ENCODE data around the gene GPR62. TPM values are rescaled to one million over a fixed set of nuclear protein-coding genes. Genes with fewer than 3 reads are reported as not detected.

GPR62 gene
- total and polyA plus RNA-seq, 2 donors (not counting 3 experiments of a cell fraction or from before 2014, with no cell fraction given), result 0.04 to 0.15 TPM

GRCh38 chr3:51940648-51941462 lies 14.3 kb upstream of the GPR62 start:
- peaks cover 0 to 20% of the 10 kb centered on the region in 2 experiments for H3K36me3 ChIP-seq (ENCODE audit: control insufficient read depth in 2 of 2, extremely low read depth in 1 of 2, insufficient read depth in 2 of 2, low read length in 2 of 2)
- DNase-seq (ENCODE audit: low read depth, low spot score), result peak; percentile 15
- ChIA-PET CTCF (interaction anchor here (0.6 to 2.8 kb wide), 12 partner anchors 8 to 551 kb away, joined by 3 to 46 read pairs (median 3); partner anchors contain the start of genes ABHD14A, ABHD14B, ACY1 and RPL29), POLR2A (interaction anchor here (1.3 to 2.1 kb wide), 2 partner anchors 13 to 33 kb away, joined by 4 read pairs; partner anchors contain the start of gene ABHD14B)
- H3K9me3 ChIP-seq (replicated peaks; ENCODE audit: control insufficient read depth, insufficient read depth, low read length), result no peaks in the 10 kb centered on the region
- no peak overlapping the region for H3K27ac ChIP-seq (ENCODE audit: insufficient read depth, low read depth, low read length)
- H3K27me3 ChIP-seq (ENCODE audit: control insufficient read depth in 2 of 2, insufficient read depth in 2 of 2, low read length in 2 of 2), result no peaks in the 10 kb centered on the region
- dilution Hi-C loops (cut with MboI; ENCODE audit: extremely low pct_ligation_motif_present, low sequenced_read_pairs), result no loop called here
- peak; percentile 77 for FAIRE-seq
- TF ChIP-seq JUN (IDR thresholded peaks at IDR 0.05; ENCODE audit: borderline replicate concordance, insufficient read depth, insufficient read length, low read depth) (no peak), GATA2 (IDR thresholded peaks at IDR 0.05; ENCODE audit: insufficient read depth, insufficient read length, low read depth, low read length) (no peak), POLR2A (IDR thresholded peaks at IDR 0.05; ENCODE audit: low read depth, low read length) (no peak), MYC (IDR thresholded peaks at IDR 0.05; ENCODE audit: low read depth, low read length) (no peak), FOS (IDR thresholded peaks at IDR 0.05; ENCODE audit: borderline replicate concordance, insufficient read depth, low read length) (no peak), POLR2AphosphoS5 (IDR thresholded peaks at IDR 0.05; ENCODE audit: insufficient read depth, low read depth, low read length) (no peak), EZH2 (IDR thresholded peaks at IDR 0.05; ENCODE audit: borderline replicate concordance, low read depth, low read length, severe bottlenecking) (no peak), MAX (IDR thresholded peaks at IDR 0.05; ENCODE audit: insufficient read depth, insufficient read length) (no peak)
- TF ChIP-seq, protein P1, sequence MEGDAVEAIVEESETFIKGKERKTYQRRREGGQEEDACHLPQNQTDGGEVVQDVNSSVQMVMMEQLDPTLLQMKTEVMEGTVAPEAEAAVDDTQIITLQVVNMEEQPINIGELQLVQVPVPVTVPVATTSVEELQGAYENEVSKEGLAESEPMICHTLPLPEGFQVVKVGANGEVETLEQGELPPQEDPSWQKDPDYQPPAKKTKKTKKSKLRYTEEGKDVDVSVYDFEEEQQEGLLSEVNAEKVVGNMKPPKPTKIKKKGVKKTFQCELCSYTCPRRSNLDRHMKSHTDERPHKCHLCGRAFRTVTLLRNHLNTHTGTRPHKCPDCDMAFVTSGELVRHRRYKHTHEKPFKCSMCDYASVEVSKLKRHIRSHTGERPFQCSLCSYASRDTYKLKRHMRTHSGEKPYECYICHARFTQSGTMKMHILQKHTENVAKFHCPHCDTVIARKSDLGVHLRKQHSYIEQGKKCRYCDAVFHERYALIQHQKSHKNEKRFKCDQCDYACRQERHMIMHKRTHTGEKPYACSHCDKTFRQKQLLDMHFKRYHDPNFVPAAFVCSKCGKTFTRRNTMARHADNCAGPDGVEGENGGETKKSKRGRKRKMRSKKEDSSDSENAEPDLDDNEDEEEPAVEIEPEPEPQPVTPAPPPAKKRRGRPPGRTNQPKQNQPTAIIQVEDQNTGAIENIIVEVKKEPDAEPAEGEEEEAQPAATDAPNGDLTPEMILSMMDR (IDR thresholded peaks at IDR 0.05; ENCODE audit: extremely low read depth in 1 of 2, insufficient read depth in 1 of 2, low read depth in 1 of 2, low read length in 2 of 2), result no peak
- peak overlapping the region; percentile 66 to 81 (median 79) for H3K4me3 ChIP-seq (replicated peaks in 1 of 3; ENCODE audit: insufficient read depth in 1 of 3, low read depth in 1 of 3, low read length in 3 of 3)
- intact Hi-C loops (cut with micrococcal nuclease), result loop anchor here (5.0 to 10.0 kb wide), 2 partner anchors 439 to 556 kb away; partner anchors contain the start of genes DCAF1 and MANF
- BruUV-seq (replicated peaks), result TSS peak; percentile 29
- no peaks in the 10 kb centered on the region for H3K9me1 ChIP-seq (replicated peaks; ENCODE audit: control insufficient read depth, extremely low read depth, insufficient read depth, low read length)
- H4K20me1 ChIP-seq (replicated peaks; ENCODE audit: control insufficient read depth, extremely low read depth, insufficient read depth, low read length), result no peaks in the 10 kb centered on the region
- H3K4me1 ChIP-seq (ENCODE audit: control insufficient read depth, extremely low read depth, insufficient read depth, low read length), result peaks cover 21% of the 10 kb centered on the region
- H3K4me2 ChIP-seq (ENCODE audit: insufficient read depth, low read length), result peak overlapping the region; percentile 91
- peaks cover 16% of the 10 kb centered on the region for H3K79me2 ChIP-seq (ENCODE audit: control insufficient read depth, insufficient read depth, low read length)
- H3K9ac ChIP-seq (replicated peaks; ENCODE audit: extremely low read depth, insufficient read depth, low read length), result peak overlapping the region; percentile 30
- peak overlapping the region; percentile 60 for H2AFZ ChIP-seq (ENCODE audit: low read depth, low read length)

All from endothelial cell of umbilical vein (primary cell).